ENCODE data around the gene GOLM1.

The GOLM1 gene

DNA sequence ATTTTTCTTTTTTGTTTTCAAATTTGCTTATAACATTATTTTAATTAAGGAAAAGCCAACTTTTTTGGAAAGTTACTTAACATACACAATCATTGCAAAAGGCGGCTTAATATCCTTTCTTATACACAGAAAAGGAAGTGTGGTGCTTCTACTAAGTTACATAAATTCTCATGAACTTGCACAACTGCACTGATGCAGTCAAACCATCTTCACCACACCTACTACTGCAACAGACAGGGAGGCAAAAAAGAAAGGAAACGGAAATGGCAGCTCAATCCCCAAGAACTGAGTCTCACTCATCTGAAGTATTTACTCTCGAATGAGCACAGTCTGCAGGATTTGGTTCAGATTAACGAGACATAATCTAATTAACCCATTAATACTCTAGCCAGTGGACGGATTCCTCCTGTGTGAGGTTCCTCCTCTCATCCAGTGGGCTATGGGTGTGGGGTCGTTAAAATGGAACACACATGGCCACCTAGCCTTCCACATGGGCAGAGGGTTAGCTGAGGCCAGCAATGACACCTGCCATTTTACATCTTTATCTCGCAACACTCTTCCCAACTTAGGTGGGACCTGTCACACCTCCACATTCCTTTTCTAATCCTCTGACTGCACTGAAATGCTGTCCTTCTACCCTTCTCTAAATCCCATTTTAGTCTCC is 30.0 kb downstream of the GOLM1 start:
- DNase-seq (ENCODE audit: low spot score): no peak
- TF ChIP-seq, protein P1, sequence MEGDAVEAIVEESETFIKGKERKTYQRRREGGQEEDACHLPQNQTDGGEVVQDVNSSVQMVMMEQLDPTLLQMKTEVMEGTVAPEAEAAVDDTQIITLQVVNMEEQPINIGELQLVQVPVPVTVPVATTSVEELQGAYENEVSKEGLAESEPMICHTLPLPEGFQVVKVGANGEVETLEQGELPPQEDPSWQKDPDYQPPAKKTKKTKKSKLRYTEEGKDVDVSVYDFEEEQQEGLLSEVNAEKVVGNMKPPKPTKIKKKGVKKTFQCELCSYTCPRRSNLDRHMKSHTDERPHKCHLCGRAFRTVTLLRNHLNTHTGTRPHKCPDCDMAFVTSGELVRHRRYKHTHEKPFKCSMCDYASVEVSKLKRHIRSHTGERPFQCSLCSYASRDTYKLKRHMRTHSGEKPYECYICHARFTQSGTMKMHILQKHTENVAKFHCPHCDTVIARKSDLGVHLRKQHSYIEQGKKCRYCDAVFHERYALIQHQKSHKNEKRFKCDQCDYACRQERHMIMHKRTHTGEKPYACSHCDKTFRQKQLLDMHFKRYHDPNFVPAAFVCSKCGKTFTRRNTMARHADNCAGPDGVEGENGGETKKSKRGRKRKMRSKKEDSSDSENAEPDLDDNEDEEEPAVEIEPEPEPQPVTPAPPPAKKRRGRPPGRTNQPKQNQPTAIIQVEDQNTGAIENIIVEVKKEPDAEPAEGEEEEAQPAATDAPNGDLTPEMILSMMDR (IDR thresholded peaks at IDR 0.05; ENCODE audit: extremely low read depth, missing control alignments): no peak

DNA sequence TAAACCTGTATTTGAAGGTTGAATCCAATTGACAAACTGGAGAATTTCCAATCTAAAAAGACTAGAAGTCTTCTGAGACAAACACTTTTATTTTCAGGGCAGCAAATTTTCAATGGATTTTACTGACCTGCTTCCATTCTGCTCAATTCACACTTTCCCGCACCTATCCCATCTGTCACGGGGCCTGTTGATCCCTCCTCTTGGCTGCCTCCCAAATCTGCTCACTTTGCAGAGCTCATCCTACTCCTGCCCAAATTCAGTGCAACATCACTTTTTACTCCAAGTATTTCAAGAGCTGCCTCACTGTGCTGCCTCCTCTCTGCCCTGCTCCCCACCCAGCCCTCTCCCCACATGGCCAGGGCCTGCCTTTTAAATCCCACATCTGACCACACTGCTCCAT is 35.1 kb downstream of the GOLM1 start:
- TF ChIP-seq, protein P1 (IDR thresholded peaks at IDR 0.05; ENCODE audit: extremely low read depth, missing control alignments): no peak
- DNase-seq (ENCODE audit: low spot score): no peak

DNA sequence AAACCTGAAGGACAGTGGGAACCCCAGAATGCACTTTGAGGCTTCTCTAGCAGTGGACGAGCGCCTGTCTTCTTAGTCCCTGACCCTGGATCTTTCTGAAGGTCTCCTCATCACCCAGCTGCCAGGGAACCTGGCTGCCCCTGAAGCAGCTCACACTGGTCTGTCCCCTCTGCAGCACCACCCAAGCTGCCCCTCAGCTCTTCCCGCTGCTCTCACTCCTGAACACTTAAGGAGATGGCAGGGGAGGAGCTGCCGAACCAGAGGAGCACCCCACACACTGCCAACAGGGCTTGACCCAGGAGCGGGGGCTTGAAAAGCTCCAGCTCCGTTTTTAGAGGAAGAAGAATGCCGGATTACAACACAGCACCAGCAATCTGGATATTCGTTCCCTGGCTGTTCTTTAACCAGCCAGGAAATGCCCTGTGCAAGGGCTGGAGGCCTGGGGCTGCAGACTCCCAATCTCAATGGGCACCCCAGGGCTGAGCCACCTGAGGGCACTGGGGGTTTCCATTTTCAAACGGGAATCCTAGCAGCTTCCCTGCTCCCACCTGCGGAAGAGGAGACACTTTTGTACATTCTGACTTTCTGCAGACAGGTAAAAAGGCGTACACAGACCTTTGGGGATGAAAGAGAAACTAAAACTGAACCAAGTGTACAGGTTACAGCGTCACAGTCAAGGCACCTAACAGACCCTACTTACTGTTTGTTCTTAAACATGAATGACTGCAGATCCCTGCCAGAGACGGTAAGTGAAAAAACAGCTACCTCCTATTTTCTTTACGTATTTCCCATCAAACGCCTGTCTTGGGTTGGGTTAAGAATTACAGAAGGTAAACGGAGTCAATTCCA is 36.3 kb downstream of the GOLM1 start:
- TF ChIP-seq, protein P1 (IDR thresholded peaks at IDR 0.05; ENCODE audit: extremely low read depth, missing control alignments): no peak
- DNase-seq (ENCODE audit: low spot score): no peak

DNA sequence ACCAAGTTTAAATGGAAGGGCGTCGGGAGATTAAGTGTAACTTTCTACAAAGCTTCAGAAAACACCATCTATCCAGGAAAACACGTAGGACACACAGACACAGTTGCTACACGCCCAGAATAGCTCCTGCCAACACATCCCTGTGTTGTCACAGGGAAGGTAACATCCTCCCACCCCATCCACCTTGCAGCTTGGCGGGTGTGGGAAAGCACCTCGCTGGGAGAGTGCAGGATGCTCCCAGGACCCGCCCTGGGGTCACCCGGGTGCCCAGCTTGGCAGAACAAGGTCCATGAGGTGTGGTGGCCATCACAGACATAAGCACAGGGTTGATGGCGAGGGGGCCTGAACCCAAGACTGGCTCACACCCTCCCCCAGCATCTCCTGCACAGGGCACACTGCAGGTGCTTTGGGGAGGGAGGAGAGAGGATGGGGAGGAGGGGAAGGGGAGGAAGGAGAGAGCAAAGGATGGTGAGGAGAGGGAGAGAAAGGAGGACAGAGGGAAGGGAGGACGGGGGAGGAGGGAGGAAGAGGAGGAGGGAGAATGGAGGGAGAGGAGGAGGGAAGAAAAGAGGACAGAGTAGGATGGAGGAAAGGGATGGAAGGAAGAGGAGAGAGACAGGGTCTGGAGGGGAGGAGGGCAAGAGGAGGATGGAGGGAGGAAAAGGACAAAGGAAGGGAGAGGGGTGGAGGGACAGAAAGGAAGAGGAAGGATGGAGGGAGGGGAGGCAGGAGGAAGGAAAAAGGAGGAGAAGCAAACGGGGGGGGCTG is 37.2 kb downstream of the GOLM1 start:
- TF ChIP-seq, protein P1 (IDR thresholded peaks at IDR 0.05; ENCODE audit: extremely low read depth, missing control alignments): no peak
- DNase-seq (ENCODE audit: low spot score): no peak

DNA sequence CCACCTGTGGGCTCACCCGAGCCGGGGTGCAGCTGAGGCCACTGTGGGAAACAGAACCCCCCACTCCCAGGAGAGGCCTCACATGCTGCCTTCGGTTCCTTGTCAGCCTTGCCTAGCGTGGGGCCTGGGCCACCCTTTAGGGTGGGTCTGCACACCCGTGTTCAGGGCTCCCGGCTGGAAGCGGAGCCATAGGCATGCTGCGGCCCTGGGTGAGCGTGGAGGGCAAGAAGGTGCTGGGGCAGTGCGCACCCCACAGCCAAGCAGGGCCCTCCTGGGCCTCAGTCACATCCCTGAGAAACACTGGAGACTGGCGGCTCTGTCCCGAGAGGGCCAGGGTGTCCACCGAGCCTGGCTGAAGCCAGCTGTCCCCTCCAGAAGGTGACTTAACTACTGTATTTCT is 41.9 kb downstream of the GOLM1 start:
- TF ChIP-seq, protein P1 (IDR thresholded peaks at IDR 0.05; ENCODE audit: extremely low read depth, missing control alignments): no peak
- DNase-seq (ENCODE audit: low spot score): no peak

DNA sequence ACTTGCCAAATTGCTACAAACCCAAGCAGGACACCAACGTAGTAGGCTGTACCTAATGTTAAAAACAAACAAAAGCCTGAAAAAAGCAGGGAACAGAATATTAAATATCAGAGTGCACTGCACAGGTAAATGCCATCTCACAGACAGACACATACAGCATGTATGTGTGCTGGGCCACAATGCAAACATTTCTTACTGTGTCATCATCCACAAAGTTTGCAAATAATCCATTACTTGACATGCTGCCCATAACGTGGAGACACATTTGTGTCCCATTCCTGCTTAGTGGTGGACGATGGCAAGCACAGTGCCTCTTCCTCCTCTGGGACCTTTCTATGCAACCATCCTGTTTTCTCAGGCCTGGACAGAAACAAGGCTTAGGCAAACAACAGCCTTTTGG is 44.7 kb downstream of the GOLM1 start:
- DNase-seq (ENCODE audit: low spot score): no peak
- TF ChIP-seq, protein P1 (IDR thresholded peaks at IDR 0.05; ENCODE audit: extremely low read depth, missing control alignments): no peak

Measured in GM20000 (cell line).